Fibroblast of pulmonary artery (primary cell): ENCODE data around the gene S100Z.
"Not testable (repeated sequence)": the region's sequence is repeated elsewhere in the genome, so short reads cannot be mapped to it uniquely, and the experiment has no call there.

Source experiments
- DNase-seq: peaks from one replicate; pipeline ENCODE4 v3.0.0-alpha.2; 2010; ENCODE audit warnings: low read depth
- H3K4me3 ChIP-seq: replicated peaks from 2 replicates; pipeline ENCODE4 v1.5.1; 2011; ENCODE audit warnings: low read depth, mild to moderate bottlenecking, control low read depth, low read length, moderate library complexity
- CTCF ChIP-seq: IDR thresholded peaks from 2 replicates; pipeline ENCODE4 v1.5.1; 2011; ENCODE audit warnings: mild to moderate bottlenecking, control low read depth, low read length, inconsistent platforms; ENCODE audit errors: missing control alignments

The S100Z gene

GRCh38 chr5:76816110-76816831 lies 33.5 kb upstream of the S100Z start:
- DNase-seq: no peak
- no peak overlapping the region for H3K4me3 ChIP-seq
- TF ChIP-seq CTCF: no peak

- peak within 1 kb of the TSS; percentile 83 for H3K4me3 ChIP-seq
- TF ChIP-seq CTCF: no peak
- DNase-seq: peak; percentile 75
Measured at GRCh38 chr5:76818844-76819831, 30.7 kb upstream of the S100Z start, which contains the start of gene F2RL1. Gene F2RL1 (plus strand): TSS chr5:76819030. CDS start chr5:76819183, 153 bp downstream.

GRCh38 chr5:76819851-76820525 lies 29.8 kb upstream of the S100Z start:
- H3K4me3 ChIP-seq: peak overlapping the region; percentile 83

GRCh38 chr5:76820526-76820890 lies 29.3 kb upstream of the S100Z start:
- DNase-seq: no peak

More at GRCh38 chr5:76819851-76820525, 29.8 kb upstream of the S100Z start:
- DNase-seq: no peak
- no peak for TF ChIP-seq CTCF

GRCh38 chr5:76821136-76821535 lies 28.7 kb upstream of the S100Z start:
- H3K4me3 ChIP-seq: peak overlapping the region; percentile 83
- DNase-seq: no peak
- TF ChIP-seq CTCF: no peak

More at GRCh38 chr5:76820526-76820890, 29.3 kb upstream of the S100Z start:
- no peak for TF ChIP-seq CTCF
- H3K4me3 ChIP-seq: peak overlapping the region; percentile 83

GRCh38 chr5:76822105-76822731 lies 27.6 kb upstream of the S100Z start:
- DNase-seq, H3K4me3 ChIP-seq: not testable (repeated sequence)

GRCh38 chr5:76826416-76826815 lies 23.4 kb upstream of the S100Z start:
- H3K4me3 ChIP-seq, DNase-seq: not testable (repeated sequence)
